Activated T-cell treated with anti-CD3 and anti-CD28 coated beads, Interleukin-2, amount 50 U/mL, for 1 hour (primary cell): ENCODE measurements around the gene OR1L4.

ENCODE experiments used
- DNase-seq: peaks from one replicate; pipeline ENCODE4 v3.0.0-alpha.2; 2020

Gene OR1L4, protein sequence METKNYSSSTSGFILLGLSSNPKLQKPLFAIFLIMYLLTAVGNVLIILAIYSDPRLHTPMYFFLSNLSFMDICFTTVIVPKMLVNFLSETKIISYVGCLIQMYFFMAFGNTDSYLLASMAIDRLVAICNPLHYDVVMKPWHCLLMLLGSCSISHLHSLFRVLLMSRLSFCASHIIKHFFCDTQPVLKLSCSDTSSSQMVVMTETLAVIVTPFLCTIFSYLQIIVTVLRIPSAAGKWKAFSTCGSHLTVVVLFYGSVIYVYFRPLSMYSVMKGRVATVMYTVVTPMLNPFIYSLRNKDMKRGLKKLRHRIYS

DNA sequence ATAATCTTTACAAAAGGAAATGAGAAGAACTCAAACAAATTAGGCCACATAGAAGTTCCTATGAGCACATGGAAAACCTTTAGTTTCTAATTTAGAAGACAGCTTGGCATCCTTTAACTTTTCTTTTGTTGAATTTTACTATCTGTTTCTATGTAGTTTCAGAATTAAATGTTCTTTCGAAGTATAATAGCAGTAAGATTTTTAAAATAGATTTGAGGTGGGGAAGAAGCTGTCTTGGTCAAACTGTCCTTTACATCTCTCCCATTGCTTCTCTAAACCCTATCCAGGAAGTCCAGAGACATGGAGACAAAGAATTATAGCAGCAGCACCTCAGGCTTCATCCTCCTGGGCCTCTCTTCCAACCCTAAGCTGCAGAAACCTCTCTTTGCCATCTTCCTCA lies at the start of gene OR1L4:
OR1L4 (plus strand) TSS at position 301 of the 400 bp plus-strand sequence; CDS start at position 301, 0 bp downstream.
- DNase-seq, result no peak

DNA sequence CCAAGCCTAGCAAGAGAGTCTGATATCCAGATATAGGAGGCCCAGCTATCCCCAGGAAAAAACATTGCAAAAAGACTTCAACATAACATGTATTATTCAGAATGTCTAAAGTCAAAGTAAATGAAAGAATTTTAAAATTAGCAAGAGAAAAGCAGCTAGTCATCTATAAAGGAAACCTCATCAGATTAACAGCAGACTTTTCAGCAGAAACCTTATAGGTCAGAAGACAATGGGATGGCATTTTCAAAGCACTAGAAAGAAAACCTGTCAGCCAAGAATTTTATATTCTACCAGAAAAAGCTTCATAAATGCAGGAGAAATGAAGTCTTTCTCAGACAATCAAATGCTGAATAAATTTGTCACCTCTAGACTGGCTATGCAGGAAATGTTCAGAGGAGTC lies 38.9 kb upstream of the OR1L4 start:
- no peak for DNase-seq

DNA sequence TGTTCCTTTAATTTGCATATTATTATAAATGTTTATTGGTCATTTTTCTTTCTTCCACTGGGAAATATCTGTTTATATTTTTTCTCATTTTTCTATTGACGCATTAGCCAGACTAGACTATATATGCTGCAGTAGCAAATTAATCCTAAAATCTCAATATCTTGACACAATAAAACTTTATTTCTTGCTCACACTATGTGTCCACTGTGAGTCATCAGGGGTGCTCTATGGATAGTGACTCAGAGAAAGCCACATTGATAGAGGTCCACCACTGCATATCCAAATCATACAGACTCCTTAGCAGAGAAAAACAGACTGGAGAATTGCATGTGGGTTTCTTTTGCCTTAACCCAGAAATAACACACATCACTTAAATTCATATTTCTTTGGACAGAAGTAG lies 28.1 kb upstream of the OR1L4 start:
- no peak for DNase-seq

DNA sequence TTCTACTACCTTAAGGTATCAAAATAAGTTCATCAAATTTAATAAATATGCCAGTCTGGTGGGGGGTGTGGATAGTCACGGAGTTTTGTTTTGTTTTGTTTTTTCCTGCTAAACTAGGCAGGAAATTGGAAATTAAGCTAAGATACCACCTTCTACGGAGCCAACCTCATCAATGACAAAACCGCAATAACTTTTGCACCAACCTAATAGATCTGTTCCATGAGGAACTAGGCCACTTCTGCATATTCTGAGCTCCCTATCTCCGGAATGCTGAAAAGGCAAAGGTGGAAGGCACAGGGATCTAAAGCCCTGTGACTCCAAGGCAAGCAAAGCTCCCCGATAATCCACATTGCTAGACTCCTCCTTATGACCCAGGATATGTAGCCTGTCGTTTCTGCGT lies 5.8 kb upstream of the OR1L4 start:
- no peak for DNase-seq

DNA sequence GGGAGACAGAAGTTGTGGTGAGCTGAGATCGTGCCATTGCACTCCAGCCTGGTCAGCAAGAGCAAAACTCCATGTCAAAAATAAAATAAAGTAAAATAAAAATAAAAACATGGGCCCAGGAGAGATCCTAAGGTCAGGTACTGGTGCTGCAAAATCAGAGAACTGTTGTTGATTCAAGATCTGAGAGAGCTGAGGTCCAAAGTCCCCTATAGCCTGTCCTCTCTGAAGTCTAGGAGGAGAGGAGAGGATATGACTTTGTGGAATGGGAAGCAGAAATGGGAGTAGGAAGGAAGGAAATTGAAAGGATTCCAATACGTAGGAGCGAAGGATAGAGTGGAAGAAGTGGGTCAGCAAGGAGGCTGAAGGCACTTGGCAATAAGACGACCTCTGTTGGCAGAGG lies 4.6 kb upstream of the OR1L4 start:
- no peak for DNase-seq

DNA sequence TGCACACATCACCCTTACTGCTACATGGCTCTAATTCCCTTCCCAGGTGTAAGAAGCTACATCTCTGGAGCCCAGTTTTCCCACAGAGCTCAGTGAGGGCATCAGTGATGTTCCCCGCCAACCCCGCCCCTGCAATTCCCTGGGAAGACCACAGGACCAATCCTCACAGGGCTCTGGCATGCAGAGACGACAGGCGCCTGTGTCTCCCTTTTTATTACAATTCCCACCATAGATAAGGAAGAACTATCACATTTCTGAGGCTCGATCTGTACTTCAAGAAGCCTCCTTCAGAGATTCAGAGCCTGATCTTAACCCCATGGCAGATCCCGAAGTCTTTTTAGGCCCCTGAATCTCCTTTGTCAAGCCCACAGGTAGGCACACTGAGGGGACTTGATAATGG lies 18.2 kb downstream of the OR1L4 start, which contains the start of gene OR1L6:
OR1L6 (plus strand) TSS at position 301 of the 400 bp plus-strand sequence. CDS start 7,545 bp downstream, outside the sequence.
- no peak for DNase-seq

DNA sequence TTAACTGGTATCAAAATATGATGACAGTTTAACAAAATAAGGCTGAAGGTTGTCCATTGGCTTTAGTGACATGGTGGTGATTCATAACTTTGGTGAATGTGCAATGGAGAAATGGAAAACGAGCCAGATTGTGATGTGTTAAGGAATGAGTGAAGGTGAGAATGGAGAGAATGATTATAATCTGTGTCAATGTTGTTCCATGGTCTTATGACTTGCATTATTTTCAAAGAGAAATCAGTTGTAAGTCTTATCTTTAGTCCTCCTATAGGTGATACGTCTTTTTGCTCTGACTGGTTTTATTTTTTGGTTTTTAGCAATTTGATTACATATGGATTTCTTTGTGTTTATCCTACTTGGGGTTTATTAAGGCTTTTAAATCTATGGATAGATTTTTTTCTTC lies 31.0 kb downstream of the OR1L4 start:
- no peak for DNase-seq

DNA sequence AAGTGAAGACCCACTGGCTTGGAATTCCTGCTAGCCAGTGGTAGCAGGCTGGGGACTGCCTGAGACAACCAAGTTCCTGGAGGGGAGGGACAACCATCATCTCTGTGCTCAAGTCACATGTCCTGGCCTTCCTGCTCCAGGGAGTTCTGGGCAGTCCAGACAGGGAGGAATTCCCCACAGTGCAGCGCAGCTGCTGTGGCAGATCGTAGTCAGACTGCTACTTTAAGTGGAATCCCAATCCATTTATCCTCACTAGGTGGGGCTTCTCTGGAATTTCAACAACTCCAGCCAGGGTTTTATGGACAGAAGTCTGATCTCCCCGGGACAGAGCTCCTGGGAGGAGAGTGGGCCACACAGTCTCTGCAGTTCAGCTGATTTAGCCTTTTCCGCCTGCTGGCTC lies 44.0 kb downstream of the OR1L4 start:
- DNase-seq, result no peak
